ENCODE measurements around the gene ARHGEF4.

Gene ARHGEF4

DNA sequence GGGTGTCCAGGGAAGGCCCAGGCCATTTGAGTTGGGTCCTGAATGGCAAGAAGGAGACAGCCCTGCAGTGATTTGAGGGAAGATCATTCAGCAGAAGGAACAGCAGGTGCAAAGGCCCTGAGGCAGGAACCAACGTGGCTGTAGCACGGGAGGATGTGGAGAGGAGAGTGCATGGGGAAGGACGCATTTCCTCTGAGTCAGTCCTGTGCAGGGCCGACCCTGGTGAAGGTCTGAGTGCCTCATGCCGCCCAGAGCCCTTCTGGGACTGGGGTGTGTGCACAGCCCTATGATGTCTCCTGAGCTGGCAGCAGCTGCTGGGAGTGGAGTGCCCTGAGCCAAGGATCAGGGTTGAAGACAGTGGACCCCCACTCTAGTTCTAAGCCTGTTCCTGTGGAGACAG, 17.9 kb upstream of the ARHGEF4 start:
- DNase-seq: no peak

DNA sequence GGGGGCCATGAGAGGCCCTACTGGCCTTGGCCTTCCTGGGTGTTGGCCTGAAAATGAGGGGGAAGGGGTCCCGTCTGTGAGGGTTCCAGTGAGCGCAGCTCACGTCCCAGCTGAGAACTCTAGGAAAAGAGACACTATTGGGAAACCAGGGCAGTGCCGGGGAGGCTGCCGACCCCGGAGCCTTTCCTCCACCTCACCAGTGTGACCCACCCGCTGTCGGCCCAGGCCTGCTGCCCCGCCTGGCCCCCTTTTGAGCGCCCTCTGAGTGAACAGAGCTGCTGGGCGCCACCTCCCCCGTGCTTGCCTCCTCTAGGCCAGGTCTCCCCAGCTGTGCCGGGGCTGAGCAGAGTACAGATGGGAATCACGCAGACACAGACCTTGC, 17.5 kb upstream of the ARHGEF4 start:
- DNase-seq: no peak

DNA sequence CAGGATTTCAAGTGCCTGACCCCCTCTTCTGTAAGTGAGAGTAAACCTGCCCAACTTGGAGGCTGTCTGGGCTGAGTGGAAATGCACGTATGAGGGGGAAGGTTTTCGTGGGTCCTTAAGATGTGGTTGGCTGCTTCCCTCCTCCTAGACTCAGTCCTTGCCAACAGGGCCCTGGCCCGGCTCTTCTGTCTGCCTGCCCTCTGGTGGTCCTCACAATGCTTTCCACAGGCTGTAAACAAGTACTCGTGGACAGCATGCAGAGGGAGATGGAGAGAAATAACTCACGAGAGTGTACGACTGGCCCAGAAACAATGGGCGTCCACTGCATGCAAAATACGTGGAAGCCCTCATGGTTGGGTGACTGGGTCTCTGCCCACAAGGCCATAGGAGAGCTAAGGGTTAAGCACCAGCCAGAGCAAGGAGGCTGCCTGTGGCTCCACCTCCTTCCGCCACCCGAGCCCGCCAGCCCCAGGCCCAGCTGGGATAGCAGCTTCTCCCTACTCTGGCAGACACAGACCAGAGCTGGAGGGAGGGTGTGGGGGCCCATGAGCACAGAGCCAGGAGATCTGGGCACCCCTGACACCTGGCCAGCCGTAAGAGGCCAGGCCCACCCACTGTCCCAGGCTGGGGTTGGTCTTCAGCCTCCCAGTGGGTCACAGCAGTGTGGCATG, 17.0 kb upstream of the ARHGEF4 start:
- DNase-seq: no peak

DNA sequence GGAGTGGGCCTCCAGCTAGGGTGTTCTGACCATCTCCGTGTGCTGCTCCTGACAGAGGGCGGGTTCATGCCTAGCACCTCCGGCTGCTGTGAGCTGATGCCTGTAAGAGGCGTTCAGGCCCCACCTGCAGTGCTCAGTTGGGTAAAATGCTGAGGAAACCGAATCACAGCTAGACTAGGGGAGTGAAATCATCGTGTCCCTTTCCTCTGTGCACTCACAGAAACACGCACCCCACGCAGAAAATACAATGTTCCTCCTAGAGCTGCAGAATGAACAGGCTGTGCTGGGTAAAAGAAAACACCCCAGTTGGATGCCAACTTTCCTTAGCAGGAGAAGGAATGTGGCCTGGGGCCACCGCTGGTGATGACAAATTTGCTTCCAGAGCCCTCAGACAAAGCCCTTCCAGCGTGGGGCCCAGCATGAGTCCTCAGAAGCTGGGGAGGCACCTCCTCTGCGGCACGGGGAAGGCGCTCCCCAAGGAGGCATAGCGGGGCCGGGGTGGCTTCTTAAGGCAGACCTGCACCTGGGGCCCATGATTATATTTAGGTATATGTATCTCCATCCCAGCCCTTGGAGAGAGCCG, 16.3 kb upstream of the ARHGEF4 start:
- DNase-seq: no peak

DNA sequence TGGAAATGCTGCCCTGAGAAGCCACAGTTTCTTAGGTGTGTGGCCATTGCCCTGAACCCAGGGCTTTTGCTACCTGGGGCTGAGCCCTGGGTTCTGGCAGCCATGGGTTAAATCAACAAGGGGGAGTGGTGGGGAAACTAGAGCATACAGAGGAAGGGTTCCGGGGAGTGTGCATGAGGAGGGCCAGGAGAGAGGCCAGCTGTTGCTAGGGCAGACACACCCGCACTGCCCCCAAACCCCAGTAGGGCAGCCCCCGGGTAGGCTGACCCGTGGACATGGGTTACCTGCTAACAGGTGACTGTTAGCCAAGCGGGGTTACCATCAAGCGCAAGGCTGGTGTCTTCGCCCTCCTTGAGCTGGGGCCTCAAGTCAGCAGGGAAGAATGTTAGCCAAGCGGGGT, 14.8 kb upstream of the ARHGEF4 start:
- no peak for DNase-seq

DNA sequence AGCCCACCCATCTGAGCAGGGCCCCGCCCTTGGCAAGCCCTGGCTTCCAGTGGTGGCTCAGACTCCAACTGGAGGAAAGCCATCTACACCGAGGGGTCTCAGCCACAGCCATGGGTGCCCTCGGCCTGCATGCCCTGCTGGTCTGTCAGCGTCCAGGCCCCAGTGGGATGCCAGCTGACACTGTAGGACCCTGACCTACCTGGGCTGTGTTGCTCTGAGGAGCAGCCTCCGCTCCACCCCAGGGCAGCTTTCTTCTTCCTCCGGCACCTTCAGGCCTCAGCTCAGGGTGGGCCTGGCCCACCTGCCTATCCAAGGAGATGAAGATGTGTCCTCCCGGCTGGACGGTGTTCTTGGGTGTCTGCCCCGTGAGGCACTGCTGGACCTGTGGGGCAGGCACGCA, 13.9 kb upstream of the ARHGEF4 start:
- no peak for DNase-seq

DNA sequence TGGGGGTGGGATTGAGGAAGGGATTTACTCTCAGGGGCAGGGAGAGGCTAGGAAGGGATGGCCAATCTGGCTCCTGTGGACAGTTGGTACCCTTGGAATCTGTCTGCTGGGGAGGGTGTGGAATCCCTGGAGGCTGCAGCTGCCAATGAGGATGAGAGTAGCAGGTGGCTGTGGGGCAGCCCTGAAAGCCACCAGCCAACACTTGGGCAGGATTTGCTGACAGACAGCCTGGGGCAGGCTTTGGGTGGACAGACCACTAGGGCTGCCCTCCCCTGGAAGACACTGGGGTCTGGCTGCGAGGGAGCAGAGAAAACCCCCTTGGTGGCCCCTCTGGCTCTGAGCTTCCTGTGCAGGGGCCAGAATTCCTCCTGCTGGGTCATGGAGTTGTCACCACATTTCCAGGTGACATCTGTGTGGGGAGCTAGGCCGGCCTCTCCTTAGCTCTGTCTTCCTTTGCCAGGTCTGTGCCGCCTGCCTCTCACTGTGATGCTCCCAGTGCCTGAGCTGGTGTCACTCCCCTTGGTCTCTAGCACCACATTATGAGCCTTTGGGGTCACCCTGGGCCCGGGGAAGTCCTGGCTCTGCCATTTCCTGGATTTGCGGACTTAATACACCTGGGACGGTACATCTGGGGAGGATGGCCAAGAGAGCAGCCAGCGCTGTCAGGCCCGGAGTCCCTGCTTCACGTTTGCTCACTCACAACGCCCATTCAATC, 13.4 kb upstream of the ARHGEF4 start:
- DNase-seq: no peak

DNA sequence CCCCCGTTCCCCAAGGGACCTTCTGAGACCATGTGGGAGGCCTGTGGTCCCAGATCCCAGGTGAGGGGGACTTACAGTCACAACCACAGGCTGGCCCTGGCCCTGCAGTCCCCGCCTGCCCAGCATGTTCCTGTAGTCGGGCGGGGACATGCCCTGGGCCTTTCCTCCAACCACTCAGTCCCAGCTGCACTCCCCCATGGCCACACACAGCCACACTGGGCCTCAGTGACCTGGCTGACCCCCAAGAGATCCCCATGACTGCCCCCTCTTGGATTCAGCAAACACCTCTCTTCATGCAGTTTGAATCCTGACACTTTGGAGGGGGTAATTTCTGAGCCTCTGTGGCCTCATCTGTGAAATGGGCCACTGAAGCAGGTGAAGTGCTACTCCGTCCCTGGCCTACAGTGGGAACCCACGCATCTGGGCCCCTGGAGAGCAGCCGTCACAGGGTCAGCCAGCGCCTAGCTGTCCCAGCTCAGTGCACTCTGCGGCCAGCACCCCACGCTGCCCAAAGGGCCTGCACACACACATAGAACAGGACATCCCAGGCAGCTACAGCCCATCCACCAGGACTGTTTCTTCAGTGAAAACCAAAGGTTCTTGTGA, 12.7 kb upstream of the ARHGEF4 start:
- no peak for DNase-seq

DNA sequence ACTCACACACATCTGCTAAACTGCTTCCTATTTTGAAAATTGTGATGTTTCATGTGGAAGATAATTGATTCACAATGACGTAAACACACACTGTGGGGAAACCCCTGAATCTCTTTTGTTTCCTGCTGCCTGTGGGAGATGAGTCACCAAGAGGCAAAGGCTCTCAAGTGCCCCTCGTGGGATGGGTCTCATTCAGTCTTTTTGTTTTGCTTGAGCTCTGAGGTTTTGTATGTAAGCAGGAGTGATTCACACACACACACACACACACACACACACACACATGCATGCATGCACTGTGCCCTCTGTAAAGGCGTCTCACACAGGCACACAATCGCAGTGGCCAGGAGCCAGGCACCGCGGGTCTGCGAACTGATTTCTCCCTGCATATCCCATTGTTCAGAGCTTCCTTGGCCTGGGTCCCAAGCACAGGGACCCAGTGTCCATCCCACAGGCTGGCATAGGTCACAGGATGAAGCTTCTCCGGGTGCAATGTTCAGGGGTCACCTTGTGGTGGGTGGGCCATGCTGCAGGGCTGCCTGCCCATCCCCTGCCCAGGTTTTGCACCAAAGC, 12.1 kb upstream of the ARHGEF4 start:
- peak; percentile 92 for DNase-seq

DNA sequence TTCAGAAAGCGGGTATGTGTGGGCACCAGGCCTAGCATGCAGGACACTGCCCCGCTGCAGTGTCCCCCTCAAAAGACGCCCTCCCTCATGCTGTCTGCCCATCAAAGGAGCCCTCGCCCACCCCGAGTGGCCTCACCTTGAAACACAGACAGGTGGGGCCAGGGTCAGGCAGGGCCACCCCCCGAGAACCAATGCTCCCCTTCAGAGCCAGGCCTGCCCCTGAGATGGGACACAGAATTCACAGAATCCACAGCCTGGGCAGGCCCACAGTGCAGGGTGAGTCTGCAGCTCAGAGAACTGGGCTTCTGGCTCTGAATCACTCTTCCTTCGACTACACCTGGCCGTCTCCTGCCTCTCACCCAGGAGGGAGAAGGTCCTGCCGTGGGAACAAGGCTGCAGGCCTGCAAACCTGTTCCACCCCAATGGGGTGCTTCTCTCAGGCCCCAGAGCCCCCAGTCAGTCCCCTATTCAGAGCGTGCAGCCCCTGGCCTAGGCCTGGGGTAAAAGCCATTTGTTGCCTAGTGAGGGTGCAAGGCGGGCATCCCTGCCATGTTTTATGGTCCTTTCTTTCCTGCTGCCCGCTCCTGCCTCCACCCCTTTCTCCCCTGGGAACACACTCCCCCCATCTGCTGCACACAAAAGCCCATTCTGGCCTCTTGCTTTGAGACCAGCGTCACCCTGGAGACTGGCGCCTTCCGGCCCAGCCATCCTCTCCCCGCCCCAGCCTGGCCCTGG, 11.3 kb upstream of the ARHGEF4 start:
- no peak for DNase-seq

DNA sequence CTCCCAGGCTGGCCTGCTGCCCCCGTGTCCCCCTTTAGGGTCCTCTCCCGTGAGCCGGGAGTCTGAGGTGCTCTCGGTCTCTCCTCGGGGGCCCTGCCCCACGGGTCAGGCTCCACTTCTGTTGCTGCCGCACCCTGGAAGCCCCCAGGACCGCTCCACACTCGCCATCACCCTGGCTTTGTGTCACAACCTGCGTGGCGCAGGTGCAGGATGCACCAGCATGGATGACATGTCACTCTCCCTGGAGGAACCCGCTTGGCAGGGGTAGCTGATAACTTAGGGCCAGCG, 10.8 kb upstream of the ARHGEF4 start:
- DNase-seq: no peak

DNA sequence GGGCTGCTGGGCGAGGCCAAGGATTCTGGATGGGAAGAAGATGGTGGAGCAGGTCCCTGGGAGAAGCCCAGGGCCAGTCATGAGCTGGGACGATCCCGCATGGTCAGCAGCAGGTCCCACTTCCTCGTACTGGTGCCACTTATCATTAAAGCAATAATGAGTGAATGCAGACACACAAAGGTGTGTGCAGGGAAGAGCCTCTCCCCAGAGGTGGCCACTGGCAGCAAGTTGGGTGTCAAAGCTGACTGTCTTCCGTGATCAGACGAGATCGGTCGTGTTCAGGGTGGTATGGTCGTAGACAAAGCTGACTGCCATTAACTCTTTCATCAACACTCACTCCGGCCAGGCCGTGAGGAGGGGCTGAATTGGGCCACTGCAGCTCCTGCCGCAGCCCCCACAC, 10.3 kb upstream of the ARHGEF4 start:
- no peak for DNase-seq

DNA sequence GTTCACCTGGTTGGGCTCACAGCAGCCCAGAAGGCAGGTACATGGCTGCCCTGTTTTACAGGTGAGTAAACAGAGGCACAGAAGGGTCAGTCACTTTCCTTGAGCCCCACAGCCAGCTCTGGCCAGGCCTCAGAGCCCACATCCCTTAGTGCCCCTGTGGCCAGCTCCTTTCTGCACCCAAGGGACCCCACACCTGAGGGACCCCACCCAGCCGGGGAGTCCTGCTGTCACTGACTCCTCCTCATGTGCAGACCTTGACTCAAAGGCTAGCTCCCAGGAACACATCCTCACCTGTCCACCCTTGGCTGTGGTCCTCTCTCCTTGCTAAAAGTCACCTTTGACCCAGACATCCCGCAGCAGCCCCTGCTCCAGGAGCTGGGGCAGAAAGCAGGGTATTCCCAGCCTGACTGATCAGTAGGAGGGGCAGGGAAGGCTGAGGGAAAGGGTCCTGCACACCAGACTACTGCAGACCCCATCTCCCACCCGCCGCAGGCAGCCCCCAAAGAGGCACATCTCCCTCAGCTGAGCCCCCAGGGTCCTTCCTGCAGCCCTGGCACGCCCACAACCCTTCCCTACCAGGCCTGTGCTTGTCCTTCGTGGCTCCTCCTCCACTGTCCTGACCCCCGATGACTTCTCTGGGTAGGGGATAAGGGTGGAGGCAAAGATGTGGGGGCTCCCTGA, 9.8 kb upstream of the ARHGEF4 start:
- DNase-seq: no peak

DNA sequence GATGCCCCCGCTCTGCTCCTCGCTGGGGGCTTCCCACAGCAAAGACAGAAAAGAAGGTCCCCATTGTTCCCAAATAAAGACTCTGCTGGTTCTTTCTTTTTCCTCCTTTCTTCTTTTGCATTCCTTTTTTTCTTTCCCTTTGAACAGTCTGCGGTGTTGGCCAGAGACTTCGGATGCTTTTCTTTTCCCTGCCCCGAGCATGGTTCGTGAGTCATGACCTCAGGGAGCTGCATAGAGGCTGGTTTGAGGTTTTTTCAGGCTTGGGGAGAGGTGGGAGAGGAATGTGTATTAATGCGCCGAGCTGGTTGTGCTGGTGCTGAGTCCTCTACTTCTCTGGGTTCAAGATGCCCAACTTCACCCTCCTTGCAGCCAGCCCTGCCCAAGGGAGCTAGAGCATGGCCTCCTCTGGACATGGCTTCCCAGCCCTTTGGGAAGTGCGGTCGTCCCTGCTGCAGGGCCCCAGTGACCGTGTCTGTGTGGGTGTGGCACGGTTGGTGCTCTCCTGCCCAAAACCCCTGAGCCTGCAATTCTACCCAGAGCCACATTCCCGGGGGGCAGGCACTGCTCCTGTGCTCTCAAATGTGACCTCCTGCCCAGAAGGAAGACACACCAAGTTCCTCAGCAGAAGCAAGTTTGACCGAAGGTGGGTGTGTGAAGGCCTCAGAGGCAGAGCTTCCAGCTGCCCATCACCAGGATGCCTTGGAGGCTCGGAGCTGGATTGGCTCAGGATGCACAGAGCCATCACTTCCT, 9.0 kb upstream of the ARHGEF4 start:
- DNase-seq: peak; percentile 83

DNA sequence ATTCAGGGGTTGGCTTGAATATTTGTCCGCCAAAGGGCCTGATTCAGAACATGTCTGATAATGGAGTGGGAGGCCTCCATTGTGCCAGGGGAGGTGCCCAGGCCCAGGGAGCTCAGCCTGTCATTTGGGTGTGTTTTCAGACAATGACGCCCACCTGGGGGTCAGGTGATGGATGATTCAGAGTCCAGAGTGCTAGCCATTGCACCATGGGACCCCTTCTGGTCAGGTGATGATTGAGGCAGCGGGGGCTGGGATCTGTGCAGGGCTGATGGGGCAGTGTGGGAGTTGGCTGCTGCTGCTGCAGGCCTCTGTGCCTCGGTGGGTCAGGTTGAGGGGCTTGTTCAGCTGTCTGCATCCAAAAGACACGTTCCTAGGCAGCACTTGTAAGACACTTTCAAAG, 8.3 kb upstream of the ARHGEF4 start:
- no peak for DNase-seq

DNA sequence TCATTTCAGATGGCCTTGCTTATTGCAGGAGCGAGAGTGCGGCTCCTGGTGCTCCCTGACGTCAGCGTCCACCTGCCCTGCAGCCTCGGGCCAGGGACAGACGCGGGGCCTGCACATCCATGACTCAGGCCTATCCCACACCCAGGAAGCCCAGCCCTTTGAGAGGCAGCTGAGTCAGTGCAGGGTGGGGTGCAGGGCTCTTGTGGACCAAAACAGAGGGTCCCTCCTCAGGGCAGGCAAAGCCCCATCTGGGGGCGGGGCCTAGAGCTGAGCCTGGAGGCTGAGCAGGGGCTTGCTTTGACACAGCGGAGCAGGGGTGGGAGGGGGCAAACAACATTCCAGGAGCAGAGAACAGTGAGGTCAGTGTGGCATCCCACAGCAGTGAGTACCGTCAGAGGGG, 7.7 kb upstream of the ARHGEF4 start:
- DNase-seq: no peak

DNA sequence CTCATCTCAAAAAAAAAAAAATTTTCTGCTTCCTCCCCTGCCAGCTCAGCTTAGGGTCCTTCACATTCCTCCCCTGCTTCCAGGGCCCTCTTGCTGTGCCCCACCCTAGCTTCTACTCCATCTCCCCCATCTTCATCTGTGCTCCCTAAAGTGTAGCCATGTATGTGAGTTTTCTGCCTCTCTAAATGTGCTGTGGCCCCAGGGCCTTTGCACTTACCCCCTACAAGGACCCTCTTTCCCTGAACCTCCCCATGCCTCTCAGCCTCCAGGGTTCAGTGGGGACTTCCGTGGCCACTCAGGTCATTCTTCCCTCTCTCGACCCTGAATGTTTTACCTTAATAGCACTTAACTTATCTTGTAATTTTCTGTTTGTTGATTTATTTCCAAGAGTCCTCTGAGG, 6.2 kb upstream of the ARHGEF4 start:
- DNase-seq: no peak

DNA sequence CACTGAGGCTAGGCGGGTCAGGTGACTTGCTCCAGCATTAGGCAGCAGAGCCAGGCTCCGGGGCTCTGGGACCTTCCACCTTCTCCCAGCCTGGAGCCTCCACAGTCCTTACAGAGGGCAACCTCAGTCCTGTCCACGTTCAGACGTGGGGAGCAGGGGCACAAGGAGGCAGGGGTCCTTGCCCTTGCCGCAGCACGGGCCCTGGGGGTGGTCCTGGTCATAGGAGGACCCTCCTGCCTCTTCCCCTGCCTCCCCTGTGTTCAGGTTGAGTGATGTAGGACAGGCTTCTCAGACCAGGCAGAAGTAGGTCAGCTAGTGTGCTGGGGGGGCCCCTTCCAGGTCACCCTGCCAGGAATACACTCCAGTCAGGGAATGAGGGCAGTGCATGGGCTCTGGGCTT, 5.4 kb upstream of the ARHGEF4 start:
- no peak for DNase-seq

DNA sequence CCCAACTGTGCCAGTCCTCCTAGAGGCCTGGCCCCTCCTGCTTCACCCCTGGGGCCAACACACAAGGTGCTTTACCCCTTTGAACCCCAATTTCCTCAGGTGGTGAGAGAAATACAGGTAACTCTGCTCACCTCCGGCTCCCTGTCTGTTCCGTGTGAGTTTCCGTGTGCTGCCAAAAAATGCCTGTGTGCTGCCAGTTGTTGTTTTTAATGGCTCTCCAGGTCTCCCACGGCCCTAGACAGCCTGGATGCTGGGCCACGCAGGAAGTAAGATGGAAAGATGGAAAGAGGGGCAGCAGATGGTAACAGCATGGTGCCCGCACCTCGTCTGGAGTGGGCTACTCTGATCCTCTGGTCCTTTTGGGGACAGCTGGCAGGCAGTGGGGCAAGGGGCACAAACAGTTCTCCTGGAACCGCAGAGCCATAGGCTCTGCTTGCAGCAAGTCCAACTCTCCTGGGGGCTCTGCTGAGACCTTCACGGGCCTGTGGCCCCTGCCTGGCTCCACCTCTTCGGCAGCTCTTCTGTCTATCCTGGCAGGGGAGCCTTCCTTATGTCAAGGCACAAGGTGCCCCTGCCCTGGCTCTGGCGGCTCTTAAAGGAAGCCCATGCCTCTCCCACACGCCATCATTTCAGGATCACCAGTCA, 4.3 kb upstream of the ARHGEF4 start:
- DNase-seq: no peak

DNA sequence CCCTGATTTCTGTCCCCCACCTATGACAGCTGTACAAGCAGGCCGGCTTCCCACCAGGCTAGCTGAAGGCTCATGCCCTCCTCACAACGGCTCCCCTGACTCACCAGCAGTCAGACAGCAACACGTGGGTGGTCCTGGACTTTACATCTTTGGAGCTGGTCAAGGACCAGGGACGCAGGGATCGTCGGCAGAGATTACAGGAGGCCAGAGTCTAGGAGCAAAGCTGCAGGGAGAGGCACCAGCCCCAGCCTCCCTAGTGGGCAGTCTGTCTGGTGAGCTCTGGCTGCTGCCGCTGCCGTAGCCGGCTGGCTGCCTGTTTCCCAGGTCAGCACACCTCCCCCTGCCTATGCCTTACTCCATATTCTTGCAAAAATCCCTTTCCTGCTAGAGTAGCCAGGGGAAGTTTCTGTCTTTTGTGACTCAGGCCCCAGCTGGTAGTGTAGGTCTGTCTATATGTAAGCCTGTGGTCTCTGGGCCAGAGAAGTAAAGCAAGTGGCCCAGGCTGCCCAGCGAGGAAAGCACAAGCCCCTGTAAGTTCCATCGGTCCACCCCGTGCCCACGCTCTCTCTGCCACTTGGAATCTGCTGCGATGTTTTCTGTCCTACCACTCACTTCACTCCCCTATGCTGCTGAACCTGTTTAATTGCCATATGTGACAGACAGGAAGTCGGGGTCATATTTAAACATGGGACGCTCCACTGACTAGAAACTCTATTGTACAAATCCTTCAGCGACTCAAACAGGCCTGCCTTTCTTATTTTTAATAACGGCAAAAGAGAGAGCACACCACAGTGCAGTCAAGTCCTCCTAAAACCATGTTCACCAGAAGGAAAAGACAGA, 2.4 kb upstream of the ARHGEF4 start:
- DNase-seq: peak; percentile 47
